OCI-LY3 (cell line): ENCODE data around the gene HOOK2.
"Not testable (repeated sequence)": the region's sequence is repeated elsewhere in the genome, so short reads cannot be mapped to it uniquely, and the experiment has no call there.

ENCODE experiments used
- H2AFZ ChIP-seq: fragments of 200-600, 300-600 bp; shearing (Covaris generic); 2 replicates; pipeline ENCODE4 v1.6.0; 2014; ENCODE audit warnings: antibody characterized with exemption, low read depth, low read length
- H3K27ac ChIP-seq: fragments of 200-600, 300-600 bp; sonication (generic); 2 replicates; pipeline ENCODE4 v1.5.1; 2014; ENCODE audit warnings: mild to moderate bottlenecking, low read length, moderate library complexity, mixed read lengths
- H3K27me3 ChIP-seq: fragments of 200-600, 300-600 bp; sonication (generic); 2 replicates; pipeline ENCODE4 v1.6.1; 2014; ENCODE audit warnings: low read depth, low read length, mixed read lengths
- H3K36me3 ChIP-seq: fragments of 200-600, 300-600 bp; sonication (generic); replicated peaks from 2 replicates; pipeline ENCODE3; 2014; ENCODE audit warnings: low read depth, low read length, mixed read lengths
- H3K4me1 ChIP-seq: fragments of 300-600, 200-600 bp; sonication (generic); 2 replicates; pipeline ENCODE4 v1.6.1; 2014; ENCODE audit warnings: low read length, mixed read lengths
- H3K4me2 ChIP-seq: fragments of 200-600, 300-600 bp; sonication (generic); 2 replicates; pipeline ENCODE4 v1.6.1; 2014; ENCODE audit warnings: low read length, mixed read lengths
- H3K4me3 ChIP-seq: fragments of 300-600, 200-600 bp; sonication (generic); 2 replicates; pipeline ENCODE4 v1.5.1; 2014; ENCODE audit warnings: antibody characterized with exemption, mild to moderate bottlenecking, low read length, moderate library complexity
- H3K79me2 ChIP-seq: fragments of 300-600, 200-600 bp; shearing (Covaris generic); 2 replicates; pipeline ENCODE4 v1.6.1; 2014; ENCODE audit warnings: mild to moderate bottlenecking, low read length, mixed read lengths
- H3K9ac ChIP-seq: fragments of 300-600, 200-600 bp; shearing (Covaris generic); 2 replicates; pipeline ENCODE4 v1.6.0; 2014; ENCODE audit warnings: mild to moderate bottlenecking, low read length, moderate library complexity
- H3K9me3 ChIP-seq: fragments of 200-600, 300-600 bp; shearing (Covaris generic); 2 replicates; pipeline ENCODE4 v1.6.1; 2014; ENCODE audit warnings: low read length, mixed read lengths; ENCODE audit not compliant: insufficient read depth
- H4K20me1 ChIP-seq: fragments of 200-600, 300-600 bp; sonication (generic); 2 replicates; pipeline ENCODE4 v1.6.1; 2016; ENCODE audit warnings: low read length, mixed read lengths; ENCODE audit not compliant: insufficient read depth
- CTCF ChIP-seq: fragments of 200-600, 300-600 bp; sonication (generic); IDR thresholded peaks from 2 replicates; pipeline ENCODE4 v1.5.1; 2014; ENCODE audit warnings: antibody characterized with exemption, low read length, low read depth
- EZH2phosphoT487 ChIP-seq: fragments of 200-600 bp; shearing (Covaris generic); IDR thresholded peaks from 2 replicates; pipeline ENCODE4 v1.6.1; 2018; ENCODE audit warnings: antibody characterized with exemption, mixed run types, low read depth

Gene HOOK2

GRCh38 chr19:12715102-12715501 lies 60.2 kb downstream of the HOOK2 start:
- Histone ChIP-seq H3K27ac (no peak overlapping the region), H3K4me2 (no peak overlapping the region), H3K36me3 (peaks cover 58% of the 10 kb centered on the region), H3K9me3 (no peaks in the 10 kb centered on the region), H3K4me1 (no peaks in the 10 kb centered on the region), H3K27me3 (no peaks in the 10 kb centered on the region), H3K4me3 (no peak overlapping the region), H4K20me1 (0 out of 2 replicates have a peak, but pooled peaks cover 3% of the 10 kb centered on the region), H3K79me2 (peaks cover 67% of the 10 kb centered on the region), H3K9ac (no peak overlapping the region), H2AFZ (no peak overlapping the region)
- no peak for TF ChIP-seq EZH2phosphoT487
- no peak for TF ChIP-seq CTCF

GRCh38 chr19:12713304-12713703 lies 62.0 kb downstream of the HOOK2 start:
- not testable (repeated sequence) for H2AFZ ChIP-seq, H3K9ac ChIP-seq, H3K27ac ChIP-seq, H3K9me3 ChIP-seq, H3K4me1 ChIP-seq, H3K4me3 ChIP-seq, H3K27me3 ChIP-seq, H3K4me2 ChIP-seq, H4K20me1 ChIP-seq
- Histone ChIP-seq H3K36me3 (peaks cover 58% of the 10 kb centered on the region), H3K79me2 (peaks cover 50% of the 10 kb centered on the region)
